KMS-11 (cell line): ENCODE measurements around the gene MRC2.

Experiments
- H2AFZ ChIP-seq: fragments of 200-600 bp; sonication (generic); 2 replicates; pipeline ENCODE4 v1.6.1; 2016; ENCODE audit warnings: antibody characterized with exemption, mixed run types, low read depth
- H3K27ac ChIP-seq: fragments of 200-600 bp; sonication (generic); 2 replicates; pipeline ENCODE4 v1.6.1; 2016; ENCODE audit warnings: mild to moderate bottlenecking, mixed run types
- H3K27me3 ChIP-seq: fragments of 200-600 bp; sonication (generic); 2 replicates; pipeline ENCODE4 v1.6.1; 2017; ENCODE audit warnings: mild to moderate bottlenecking, low read depth, mixed run types, moderate library complexity; ENCODE audit not compliant: insufficient read depth
- H3K36me3 ChIP-seq: fragments of 200-600 bp; sonication (generic); 2 replicates; pipeline ENCODE4 v1.6.1; 2017; ENCODE audit warnings: mild to moderate bottlenecking, mixed run types; ENCODE audit not compliant: insufficient read depth
- H3K4me1 ChIP-seq: fragments of 200-600 bp; sonication (generic); 2 replicates; pipeline ENCODE4 v1.6.1; 2016; ENCODE audit warnings: mild to moderate bottlenecking, low read depth, mixed run types; ENCODE audit not compliant: poor library complexity, severe bottlenecking
- H3K4me2 ChIP-seq: fragments of 200-600 bp; sonication (generic); 2 replicates; pipeline ENCODE4 v1.7.0; 2016; ENCODE audit warnings: mild to moderate bottlenecking, mixed run types
- H3K4me3 ChIP-seq: fragments of 200-600 bp; sonication (generic); IDR thresholded peaks from 2 replicates; pipeline ENCODE4 v1.6.1; 2017; ENCODE audit warnings: low read depth, low read length, mixed read lengths; ENCODE audit not compliant: insufficient read depth
- H3K79me2 ChIP-seq: fragments of 200-600 bp; sonication (generic); 2 replicates; pipeline ENCODE4 v1.6.1; 2016; ENCODE audit warnings: low read depth, mixed run types; ENCODE audit not compliant: insufficient read depth
- H3K9ac ChIP-seq: fragments of 200-600 bp; sonication (generic); 2 replicates; pipeline ENCODE4 v1.6.1; 2016; ENCODE audit warnings: mild to moderate bottlenecking, mixed run types
- H4K20me1 ChIP-seq: fragments of 200-600 bp; sonication (generic); 2 replicates; pipeline ENCODE4 v1.6.1; 2016; ENCODE audit warnings: mild to moderate bottlenecking, mixed run types; ENCODE audit not compliant: insufficient read depth
- TF ChIP-seq, protein P1 (sequence below): fragments of 200-600 bp; sonication (generic); conservative IDR thresholded peaks from 2 replicates; pipeline ENCODE4 v1.6.1; 2017; ENCODE audit warnings: low read depth, mild to moderate bottlenecking, antibody characterized with exemption, low read length, moderate library complexity, mixed read lengths

Gene MRC2

GRCh38 chr17:62618647-62619416 is 8.6 kb upstream of the MRC2 start:
- H3K36me3 ChIP-seq, result no peaks in the 10 kb centered on the region
- H3K79me2 ChIP-seq, result no peaks in the 10 kb centered on the region

GRCh38 chr17:62619417-62620155 is 7.9 kb upstream of the MRC2 start:
- no peaks in the 10 kb centered on the region for H4K20me1 ChIP-seq
- TF ChIP-seq, protein P1, sequence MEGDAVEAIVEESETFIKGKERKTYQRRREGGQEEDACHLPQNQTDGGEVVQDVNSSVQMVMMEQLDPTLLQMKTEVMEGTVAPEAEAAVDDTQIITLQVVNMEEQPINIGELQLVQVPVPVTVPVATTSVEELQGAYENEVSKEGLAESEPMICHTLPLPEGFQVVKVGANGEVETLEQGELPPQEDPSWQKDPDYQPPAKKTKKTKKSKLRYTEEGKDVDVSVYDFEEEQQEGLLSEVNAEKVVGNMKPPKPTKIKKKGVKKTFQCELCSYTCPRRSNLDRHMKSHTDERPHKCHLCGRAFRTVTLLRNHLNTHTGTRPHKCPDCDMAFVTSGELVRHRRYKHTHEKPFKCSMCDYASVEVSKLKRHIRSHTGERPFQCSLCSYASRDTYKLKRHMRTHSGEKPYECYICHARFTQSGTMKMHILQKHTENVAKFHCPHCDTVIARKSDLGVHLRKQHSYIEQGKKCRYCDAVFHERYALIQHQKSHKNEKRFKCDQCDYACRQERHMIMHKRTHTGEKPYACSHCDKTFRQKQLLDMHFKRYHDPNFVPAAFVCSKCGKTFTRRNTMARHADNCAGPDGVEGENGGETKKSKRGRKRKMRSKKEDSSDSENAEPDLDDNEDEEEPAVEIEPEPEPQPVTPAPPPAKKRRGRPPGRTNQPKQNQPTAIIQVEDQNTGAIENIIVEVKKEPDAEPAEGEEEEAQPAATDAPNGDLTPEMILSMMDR, result no peak
- no peaks in the 10 kb centered on the region for H3K36me3 ChIP-seq
- H2AFZ ChIP-seq, result no peak overlapping the region
- H3K4me3 ChIP-seq, result no peak overlapping the region
- no peaks in the 10 kb centered on the region for H3K4me1 ChIP-seq
- H3K27me3 ChIP-seq, result no peaks in the 10 kb centered on the region
- H3K4me2 ChIP-seq, result no peak overlapping the region
- H3K9ac ChIP-seq, result no peak overlapping the region
- no peaks in the 10 kb centered on the region for H3K79me2 ChIP-seq
- no peak overlapping the region for H3K27ac ChIP-seq

More at GRCh38 chr17:62618647-62619416, 8.6 kb upstream of the MRC2 start:
- TF ChIP-seq, protein P1, result no peak
- H3K4me3 ChIP-seq, result no peak overlapping the region
- H2AFZ ChIP-seq, result no peak overlapping the region
- H3K27ac ChIP-seq, result no peak overlapping the region
- H3K9ac ChIP-seq, result no peak overlapping the region
- no peaks in the 10 kb centered on the region for H4K20me1 ChIP-seq
- H3K4me1 ChIP-seq, result no peaks in the 10 kb centered on the region
- no peak overlapping the region for H3K4me2 ChIP-seq
- H3K27me3 ChIP-seq, result no peaks in the 10 kb centered on the region

DNA sequence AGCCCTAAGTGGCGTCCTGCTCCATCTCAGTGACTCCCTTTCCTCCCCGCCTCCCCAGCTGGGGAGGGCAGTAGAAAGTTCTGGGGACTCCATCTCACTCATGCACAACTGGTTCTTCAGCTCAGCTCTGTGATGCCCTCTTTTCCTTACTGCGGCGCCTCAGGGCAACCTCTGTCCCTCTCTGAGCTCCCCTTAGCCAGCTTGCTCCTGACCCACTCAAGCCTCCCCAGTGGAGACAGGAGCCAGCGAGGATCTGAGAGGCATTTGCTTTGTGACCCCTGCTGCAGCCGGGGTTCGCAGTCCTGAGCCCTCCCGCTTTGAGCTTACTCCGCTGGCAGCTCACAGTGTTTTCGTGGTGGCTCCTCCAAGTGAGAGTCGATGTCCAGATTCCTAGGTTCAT is 6.2 kb upstream of the MRC2 start:
- Histone ChIP-seq H2AFZ (no peak overlapping the region), H3K36me3 (no peaks in the 10 kb centered on the region), H3K4me2 (no peak overlapping the region), H3K79me2 (no peaks in the 10 kb centered on the region), H4K20me1 (no peaks in the 10 kb centered on the region), H3K27me3 (no peaks in the 10 kb centered on the region), H3K4me3 (no peak overlapping the region), H3K27ac (no peak overlapping the region), H3K4me1 (no peaks in the 10 kb centered on the region), H3K9ac (no peak overlapping the region)
- TF ChIP-seq, protein P1, result no peak

DNA sequence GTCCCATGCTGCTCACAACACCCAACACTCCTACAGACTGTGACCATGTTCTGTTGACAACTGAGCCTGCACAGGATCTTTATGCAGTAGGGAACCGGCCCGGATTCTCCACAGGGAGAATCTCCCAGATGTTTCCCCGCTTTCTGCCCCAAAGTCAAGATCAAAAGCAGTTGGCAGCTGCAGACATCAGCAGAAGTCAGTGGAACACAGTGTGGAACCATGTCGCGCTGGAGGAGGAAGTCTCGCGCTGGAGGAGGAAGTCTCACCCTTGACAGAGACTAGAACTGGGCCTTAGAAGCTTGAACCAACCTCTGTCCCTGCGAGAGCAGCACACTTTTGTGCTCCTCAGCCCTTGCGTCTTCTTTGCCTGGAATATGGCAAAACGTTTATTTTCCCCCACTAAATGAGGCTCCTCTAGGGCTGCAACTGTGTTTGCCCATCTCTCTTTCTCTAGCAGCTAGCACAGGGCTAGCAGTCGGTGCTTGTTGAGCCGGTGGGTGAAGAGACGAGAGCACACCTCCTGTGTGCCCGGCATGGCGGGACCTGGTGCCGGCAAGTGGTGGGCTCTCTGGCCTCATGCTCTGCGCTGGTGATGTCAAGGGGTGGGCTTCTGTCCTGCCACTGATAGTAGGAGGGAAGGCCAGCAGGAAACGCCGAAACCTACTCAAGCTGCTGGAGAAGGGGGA is 2.1 kb upstream of the MRC2 start:
- H3K4me2 ChIP-seq, result no peak overlapping the region
- H3K27ac ChIP-seq, result no peak overlapping the region
- no peak overlapping the region for H3K9ac ChIP-seq
- H3K4me1 ChIP-seq, result no peaks in the 10 kb centered on the region
- no peak overlapping the region for H3K4me3 ChIP-seq
- no peaks in the 10 kb centered on the region for H3K36me3 ChIP-seq
- H3K27me3 ChIP-seq, result peaks cover 26% of the 10 kb centered on the region
- no peaks in the 10 kb centered on the region for H3K79me2 ChIP-seq
- TF ChIP-seq, protein P1, result no peak
- no peaks in the 10 kb centered on the region for H4K20me1 ChIP-seq
- H2AFZ ChIP-seq, result no peak overlapping the region
